ENCODE measurements around the gene ALDH1B1. TPM values are rescaled to one million over a fixed set of nuclear protein-coding genes. Genes with fewer than 3 reads are reported as not detected.

Gene ALDH1B1
- total and polyA plus RNA-seq, 7 donors = 19.2 to 162 (median 44.1) TPM

DNA sequence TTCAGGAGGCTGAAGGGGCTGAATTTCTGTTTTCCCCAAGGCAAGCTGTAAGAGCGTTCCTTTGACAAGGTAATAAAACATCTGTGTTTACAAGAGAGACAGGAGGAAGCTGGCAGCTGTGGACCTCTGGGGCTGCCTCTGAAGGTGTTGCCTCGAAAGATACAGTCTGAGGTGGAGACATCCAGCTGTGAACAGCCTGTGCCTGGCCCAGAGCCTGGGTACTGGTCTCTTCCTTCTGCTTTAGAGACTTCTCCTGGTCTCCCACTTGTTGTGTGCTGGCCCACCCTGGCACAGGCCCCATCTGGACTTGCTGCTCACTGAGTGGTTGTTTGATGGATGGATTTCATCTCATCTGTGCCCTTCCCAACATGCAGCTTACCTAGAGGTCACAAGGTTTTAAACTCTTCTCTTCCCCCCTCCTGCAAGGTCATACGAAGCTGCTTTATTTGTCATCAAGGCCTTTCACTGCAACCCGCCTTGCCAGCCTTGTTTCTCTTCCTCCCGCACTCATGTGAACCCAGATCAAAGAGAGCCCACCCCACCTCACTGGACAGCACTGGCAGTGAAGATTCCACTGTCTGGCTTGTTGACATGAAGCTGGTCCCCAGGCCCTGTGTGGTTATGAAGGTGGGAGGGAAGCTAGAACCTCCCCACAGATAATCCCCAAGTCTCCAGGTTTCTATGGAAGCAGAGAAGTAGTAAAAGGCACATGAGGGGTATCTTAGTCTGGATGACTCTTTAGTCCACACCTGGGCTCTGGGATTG, 35.0 kb upstream of the ALDH1B1 start:
- Histone ChIP-seq H3K4me3 (no peak overlapping the region), H3K36me3 (no peaks in the 10 kb centered on the region), H3K4me1 (peaks cover 0 to 7% (median 0%) of the 10 kb centered on the region in 4 donors), H3K27ac (no peak overlapping the region), H3K27me3 (no peaks in the 10 kb centered on the region), H3K9me3 (no peaks in the 10 kb centered on the region)
- WGBS, 2 donors = 56 to 67% methylated on average over 5 of the region's 5 CpGs
- TF ChIP-seq EP300 (IDR thresholded peaks at IDR 0.05) (no peak), POLR2A (IDR thresholded peaks at IDR 0.05) (no peak)
- peak; percentile 56 for DNase-seq
- intact Hi-C loops (cut with DNase I) = no loop called here

GRCh38 chr9:38358390-38359296, 33.9 kb upstream of the ALDH1B1 start:
- Histone ChIP-seq H3K36me3 (no peaks in the 10 kb centered on the region), H3K27me3 (no peaks in the 10 kb centered on the region), H3K4me1 (peaks cover 0 to 12% (median 8%) of the 10 kb centered on the region in 4 donors), H3K4me3 (no peak overlapping the region), H3K27ac (no peak overlapping the region), H3K9me3 (no peaks in the 10 kb centered on the region)
- intact Hi-C loops (cut with DNase I) = no loop called here
- TF ChIP-seq POLR2AphosphoS5 (IDR thresholded peaks at IDR 0.05) (no peak), CTCF (IDR thresholded peaks at IDR 0.05) (no peak), EP300 (IDR thresholded peaks at IDR 0.05) (no peak), POLR2A (IDR thresholded peaks at IDR 0.05) (no peak)
- WGBS, 2 donors = 74 to 75% methylated on average over 9 of the region's 9 CpGs
- DNase-seq = peak; percentile 39

GRCh38 chr9:38359297-38359653, 33.2 kb upstream of the ALDH1B1 start:
- H3K36me3 ChIP-seq = no peaks in the 10 kb centered on the region
- H3K27ac ChIP-seq = no peak overlapping the region
- WGBS, 2 donors = 73 to 81% methylated on average over 6 of the region's 6 CpGs
- H3K9me3 ChIP-seq = no peaks in the 10 kb centered on the region
- peaks cover 0 to 13% (median 8%) of the 10 kb centered on the region in 4 donors for H3K4me1 ChIP-seq
- no peak for TF ChIP-seq EP300 (IDR thresholded peaks at IDR 0.05)
- TF ChIP-seq POLR2AphosphoS5 (IDR thresholded peaks at IDR 0.05) = no peak
- TF ChIP-seq POLR2A (IDR thresholded peaks at IDR 0.05) = no peak
- no peak for TF ChIP-seq CTCF (IDR thresholded peaks at IDR 0.05)
- H3K27me3 ChIP-seq = no peaks in the 10 kb centered on the region
- intact Hi-C loops (cut with DNase I) = no loop called here
- no peak overlapping the region for H3K4me3 ChIP-seq
- peak; percentile 20 for DNase-seq

- intact Hi-C loops (cut with DNase I) = loop anchor here (5.0 to 10.0 kb wide), 2 partner anchors 198 to 605 kb away; partner anchors contain the start of gene TRMT10B
- Histone ChIP-seq H3K27ac (no peak overlapping the region), H3K27me3 (no peaks in the 10 kb centered on the region), H3K9me3 (no peaks in the 10 kb centered on the region), H3K36me3 (no peaks in the 10 kb centered on the region), H3K4me3 (no peak overlapping the region), H3K4me1 (peaks cover 0 to 13% (median 8%) of the 10 kb centered on the region in 4 donors)
- peak; percentile 46 for DNase-seq
- no peak for TF ChIP-seq POLR2AphosphoS5 (IDR thresholded peaks at IDR 0.05)
- no peak for TF ChIP-seq CTCF (IDR thresholded peaks at IDR 0.05)
- TF ChIP-seq POLR2A (IDR thresholded peaks at IDR 0.05) = no peak
- no peak for TF ChIP-seq EP300 (IDR thresholded peaks at IDR 0.05)
- WGBS, 2 donors = 68 to 69% methylated on average over 5 of the region's 5 CpGs
These were observed 32.7 kb upstream of the ALDH1B1 start for GRCh38 chr9:38359689-38360385.

Measured in sigmoid colon (tissue), 7 donors.